IMR-90 (cell line): Measurements from ENCODE around the gene HPN. TPM values are rescaled to one million over a fixed set of nuclear protein-coding genes. Genes with fewer than 3 reads are reported as not detected.

Source experiments
- ATAC-seq: fragments of 200-7000 bp; cut with Tn5 transposase; 2 replicates; pipeline ENCODE4 v1.9.1; 2020; ENCODE audit warnings: low read depth, mild to moderate bottlenecking, moderate library complexity
- BruUV-seq: library from RNA; stranded (reverse); fragments of 400-500 nt; replicated peaks from 2 replicates; lab custom pipeline; 2021; lab: Mats Ljungman, UMichigan
- CTCF ChIA-PET: fragments of 300-600 bp; formaldehyde crosslinking; extraction: SDS; loops from one replicate; lab custom pipeline; 2021; ENCODE audit warnings: antibody characterized with exemption; lab: Yijun Ruan, JAX
- POLR2A ChIA-PET: fragments of 300-600 bp; sonication (Branson Sonifier 250); formaldehyde crosslinking; loops from one replicate; lab custom pipeline; 2022; ENCODE audit warnings: antibody characterized with exemption; ENCODE audit not compliant: unreplicated experiment; lab: Charles Lee
- DNase-seq: peaks from one replicate; pipeline ENCODE4 v3.0.0; 2013
- H2AFZ ChIP-seq: replicated peaks from 2 replicates; pipeline ENCODE3; 2013; ENCODE audit warnings: low read length, mild to moderate bottlenecking; ENCODE audit not compliant: poor library complexity
- H2AK5ac ChIP-seq: 2 replicates; pipeline ENCODE4 v1.6.1; 2013; ENCODE audit warnings: low read depth, low read length, inconsistent platforms
- H2AK9ac ChIP-seq: replicated peaks from 2 replicates; pipeline ENCODE3; 2013; ENCODE audit warnings: mild to moderate bottlenecking, low read depth, low read length, moderate library complexity; ENCODE audit not compliant: poor library complexity
- H2BK120ac ChIP-seq: 2 replicates; pipeline ENCODE4 v1.6.1; 2013; ENCODE audit warnings: low read depth, low read length, inconsistent platforms
- H2BK15ac ChIP-seq: 3 replicates; pipeline ENCODE4 v1.6.1; 2013; ENCODE audit warnings: low read depth, low read length, inconsistent platforms
- H2BK20ac ChIP-seq: 2 replicates; pipeline ENCODE4 v1.6.1; 2013; ENCODE audit warnings: low read depth, mild to moderate bottlenecking, inconsistent platforms, low read length, moderate library complexity
- H2BK5ac ChIP-seq: 2 replicates; pipeline ENCODE4 v1.6.1; 2013; ENCODE audit warnings: mild to moderate bottlenecking, low read depth, low read length, inconsistent platforms; ENCODE audit not compliant: poor library complexity, severe bottlenecking
- H3K14ac ChIP-seq: replicated peaks from 2 replicates; pipeline ENCODE4 v1.6.1; 2013; ENCODE audit warnings: low read depth, low read length, inconsistent platforms
- H3K18ac ChIP-seq: 2 replicates; pipeline ENCODE4 v1.6.1; 2013; ENCODE audit warnings: low read depth, low read length, control low read depth
- H3K23ac ChIP-seq: 2 replicates; pipeline ENCODE4 v1.6.1; 2013; ENCODE audit warnings: low read depth, low read length, inconsistent platforms
- H3K27ac ChIP-seq: 2 replicates; pipeline ENCODE4 v1.5.1; 2013; ENCODE audit warnings: mild to moderate bottlenecking, control low read depth, low read length; ENCODE audit not compliant: insufficient read depth
- H3K27me3 ChIP-seq: 2 replicates; pipeline ENCODE4 v1.6.1; 2013; ENCODE audit warnings: low read length; ENCODE audit not compliant: control insufficient read depth, insufficient read depth
- H3K36me3 ChIP-seq: 2 replicates; pipeline ENCODE4 v1.6.1; 2013; ENCODE audit warnings: low read length, mixed read lengths; ENCODE audit not compliant: control insufficient read depth, insufficient read depth
- H3K4ac ChIP-seq: 2 replicates; pipeline ENCODE4 v1.6.1; 2013; ENCODE audit warnings: low read depth, low read length, inconsistent platforms
- H3K4me1 ChIP-seq: 2 replicates; pipeline ENCODE4 v1.6.1; 2013; ENCODE audit warnings: low read length, mixed read lengths; ENCODE audit not compliant: control insufficient read depth, insufficient read depth
- H3K4me2 ChIP-seq: 2 replicates; pipeline ENCODE4 v1.6.1; 2013; ENCODE audit warnings: low read depth, mild to moderate bottlenecking, control low read depth, low read length, moderate library complexity
- H3K4me3 ChIP-seq: 2 replicates; pipeline ENCODE4 v1.5.1; 2013; ENCODE audit warnings: low read depth, mild to moderate bottlenecking, control low read depth, low read length, moderate library complexity; ENCODE audit not compliant: insufficient read depth
- H3K56ac ChIP-seq: 2 replicates; pipeline ENCODE4 v1.6.1; 2013; ENCODE audit warnings: low read length, inconsistent platforms; ENCODE audit not compliant: insufficient read depth; ENCODE audit errors: extremely low read depth
- H3K79me1 ChIP-seq, 2 experiments: 2 replicates each; pipeline ENCODE4 v1.6.1; 2013; ENCODE audit warnings: low read length in 2 of 2, inconsistent platforms in 1 of 2, low read depth in 1 of 2
- H3K9ac ChIP-seq: 2 replicates; pipeline ENCODE4 v1.6.1; 2013; ENCODE audit warnings: low read depth, low read length, control low read depth
- H3K9me1 ChIP-seq: 2 replicates; pipeline ENCODE4 v1.6.1; 2013; ENCODE audit warnings: low read length, inconsistent platforms; ENCODE audit not compliant: insufficient read depth
- H3K9me3 ChIP-seq: 2 replicates; pipeline ENCODE4 v1.6.1; 2013; ENCODE audit warnings: low read length; ENCODE audit not compliant: control insufficient read depth, insufficient read depth
- H4K20me1 ChIP-seq: 2 replicates; pipeline ENCODE4 v1.6.1; 2013; ENCODE audit warnings: low read length, inconsistent platforms; ENCODE audit not compliant: insufficient read depth
- H4K5ac ChIP-seq: 2 replicates; pipeline ENCODE4 v1.6.1; 2013; ENCODE audit warnings: mild to moderate bottlenecking, low read depth, low read length, control low read depth
- H4K8ac ChIP-seq, 2 experiments: 2 replicates each; pipeline ENCODE4 v1.6.1; 2013; ENCODE audit warnings: low read depth in 2 of 2, low read length in 2 of 2, control low read depth in 1 of 2, inconsistent platforms in 1 of 2
- H4K91ac ChIP-seq: 2 replicates; pipeline ENCODE4 v1.6.1; 2013; ENCODE audit warnings: low read depth, low read length, inconsistent platforms; ENCODE audit not compliant: insufficient read depth
- BHLHE40 ChIP-seq: fragments of 150-350 bp; IDR thresholded peaks from 2 replicates; pipeline ENCODE4 v1.6.1; 2016; ENCODE audit warnings: mild to moderate bottlenecking, low read depth, low read length
- CEBPB ChIP-seq: IDR thresholded peaks from 2 replicates; pipeline ENCODE4 v1.6.1; 2012; ENCODE audit warnings: low read depth, low read length, improper control_type of control experiment
- CHD1 ChIP-seq: IDR thresholded peaks from 2 replicates; pipeline ENCODE4 v1.6.1; 2012; ENCODE audit warnings: low read depth, low read length, improper control_type of control experiment
- FOS ChIP-seq: fragments of 150-350 bp; IDR thresholded peaks from 2 replicates; pipeline ENCODE4 v1.6.1; 2016; ENCODE audit warnings: low read depth, low read length
- MAZ ChIP-seq: IDR thresholded peaks from 2 replicates; pipeline ENCODE4 v1.6.1; 2012; ENCODE audit warnings: low read depth, mild to moderate bottlenecking, low read length, improper control_type of control experiment, moderate library complexity, borderline replicate concordance
- MXI1 ChIP-seq: IDR thresholded peaks from 2 replicates; pipeline ENCODE4 v1.6.1; 2012; ENCODE audit warnings: low read depth, mild to moderate bottlenecking, low read length, moderate library complexity, borderline replicate concordance
- NFE2L2 ChIP-seq: fragments of 150-350 bp; IDR thresholded peaks from 2 replicates; pipeline ENCODE4 v1.6.1; 2016; ENCODE audit warnings: low read depth, mild to moderate bottlenecking, low read length
- POLR2A ChIP-seq: IDR thresholded peaks from 2 replicates; pipeline ENCODE4 v1.6.1; 2012; ENCODE audit warnings: mild to moderate bottlenecking, low read depth, low read length
- RAD21 ChIP-seq: IDR thresholded peaks from 2 replicates; pipeline ENCODE4 v1.6.1; 2012; ENCODE audit warnings: low read length, improper control_type of control experiment
- RCOR1 ChIP-seq: IDR thresholded peaks from 2 replicates; pipeline ENCODE4 v1.6.1; 2012; ENCODE audit warnings: mild to moderate bottlenecking, low read length, improper control_type of control experiment; ENCODE audit not compliant: insufficient replicate concordance
- RFX5 ChIP-seq: IDR thresholded peaks from 2 replicates; pipeline ENCODE4 v1.8.0; 2012; ENCODE audit warnings: low read depth, mild to moderate bottlenecking, low read length, moderate library complexity
- SMC3 ChIP-seq: fragments of 150-350 bp; IDR thresholded peaks from 2 replicates; pipeline ENCODE4 v1.6.1; 2016; ENCODE audit warnings: low read depth, mild to moderate bottlenecking, antibody characterized with exemption, low read length, moderate library complexity
- WGBS, 2 experiments: methylation state at CpG; one replicate each; pipeline versions ENCODE4 v1.1.5 to v1.1.7; 2013; ENCODE audit warnings: missing lambda C conversion rate in 2 of 2; ENCODE audit not compliant: insufficient read length in 1 of 2; ENCODE audit errors: extremely low coverage in 2 of 2; 5-methylcytosine and 5-hydroxymethylcytosine counted together
- dilution Hi-C: fragments of 300-500 bp; cut with HindIII; formaldehyde crosslinking; loops from one replicate; pipeline ENCODE4 v1.14.3; 2018; ENCODE audit warnings: low sequenced_read_pairs; ENCODE audit not compliant: unreplicated experiment
- in situ Hi-C: fragments of 300-500 bp; cut with MboI; formaldehyde crosslinking; loops from 3 replicates; pipeline ENCODE4 v1.14.3; 2019; ENCODE audit warnings: low sequenced_read_pairs, inconsistent platforms, mixed read lengths
- intact Hi-C: fragments of 100-400 bp; cut with micrococcal nuclease; formaldehyde crosslinking; loops from 2 replicates; pipeline ENCODE4 v1.10.0; 2022
- polyA plus RNA-seq, 3 experiments: library from polyadenylated mRNA; depleted of rRNA; stranded (reverse); fragments of >200 nt; gene quantifications; 2 replicates each; pipeline ENCODE4 v1.2.3, GENCODE V29; 2012; ENCODE audit warnings: low replicate concordance in 1 of 3
- total RNA-seq: library from RNA; depleted of rRNA; stranded (reverse); fragments of >200 nt; gene quantifications from 2 replicates; pipeline ENCODE4 v1.2.3, GENCODE V29; 2012
- TF ChIP-seq, protein P1 (sequence below): conservative IDR thresholded peaks from 2 replicates; pipeline ENCODE4 v1.5.1; 2012; ENCODE audit warnings: mild to moderate bottlenecking, low read depth, low read length, improper control_type of control experiment
- TF ChIP-seq, protein P2 (sequence below): fragments of 150-350 bp; IDR thresholded peaks from 2 replicates; pipeline ENCODE4 v1.6.1; 2017; ENCODE audit warnings: mild to moderate bottlenecking, antibody characterized with exemption, low read length, low read depth
- TF ChIP-seq, protein P3 (sequence below): fragments of 150-350 bp; IDR thresholded peaks from 2 replicates; pipeline ENCODE4 v1.6.1; 2016; ENCODE audit warnings: low read depth, mild to moderate bottlenecking, low read length, moderate library complexity, borderline replicate concordance

Gene HPN
- total and polyA plus RNA-seq, 2 of the 4 experiments (the other 2 are of a cell fraction): not detected

DNA sequence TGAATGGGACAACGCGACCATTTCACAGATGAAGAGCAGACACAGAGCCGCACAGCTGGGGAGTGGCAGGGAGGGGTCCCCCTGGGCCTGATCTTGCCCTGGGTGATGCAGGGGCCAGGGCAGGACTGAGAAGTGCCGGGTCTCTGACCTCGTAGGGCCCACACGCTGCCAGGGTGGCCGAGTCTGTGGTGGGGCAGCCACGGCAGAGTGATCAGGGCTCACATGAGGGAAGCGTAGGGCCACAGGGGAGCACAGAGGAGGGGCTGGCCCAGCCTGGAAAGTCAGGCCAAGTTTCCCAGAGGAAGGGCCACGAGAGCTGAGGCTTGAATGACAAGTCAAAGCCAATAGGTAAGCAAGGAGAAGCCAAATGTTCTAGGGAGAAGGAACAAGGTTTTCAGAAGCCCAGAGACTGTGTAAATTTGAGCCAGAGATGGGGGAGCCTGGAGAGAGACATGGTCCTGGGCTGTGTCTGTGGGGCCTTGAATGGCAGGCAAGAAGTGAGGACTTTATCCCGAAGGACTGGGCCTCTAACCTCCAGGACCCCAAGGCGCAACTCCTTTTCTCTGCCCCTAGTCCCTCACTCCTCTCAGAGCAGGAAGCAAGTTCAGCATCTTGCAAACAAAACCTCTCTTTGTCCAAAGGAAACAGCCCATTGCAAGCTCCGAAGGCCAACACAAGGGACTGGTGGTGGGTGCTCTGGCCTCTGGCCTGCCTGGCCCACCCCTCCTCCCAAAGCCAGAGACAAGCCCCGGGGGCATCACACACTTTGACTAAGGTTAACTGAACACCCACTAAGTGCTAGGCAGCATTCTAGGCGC is 42.4 kb downstream of the HPN start:
- no peak overlapping the region for H3K56ac ChIP-seq
- no peaks in the 10 kb centered on the region; the same call in 1 of the 2 replicates for H3K9me3 ChIP-seq
- DNase-seq (no peak), ATAC-seq (no peak)
- H2BK20ac ChIP-seq: no peak overlapping the region
- no peak overlapping the region for H2BK120ac ChIP-seq
- peaks cover 3% of the 10 kb centered on the region for H3K4me1 ChIP-seq
- H4K91ac ChIP-seq: no peak overlapping the region
- H2AK9ac ChIP-seq: no peak overlapping the region
- in situ Hi-C loops (no loop called here), dilution Hi-C loops (no loop called here), intact Hi-C loops (no loop called here)
- ChIA-PET POLR2A (no interaction called here), CTCF (no interaction called here)
- no peaks in the 10 kb centered on the region for H3K79me1 ChIP-seq
- H2AK5ac ChIP-seq: no peak overlapping the region
- H2BK5ac ChIP-seq: no peak overlapping the region
- H3K4ac ChIP-seq: no peak overlapping the region
- peaks cover 5% of the 10 kb centered on the region; the same call in 1 of the 2 replicates for H3K27me3 ChIP-seq
- no peak overlapping the region for H3K18ac ChIP-seq
- 67% methylated on average over 8 of the region's 15 CpGs; no CpG with 5 or more reads in 1 of the 2 experiments for WGBS, 2 experiments
- H3K9ac ChIP-seq: no peak overlapping the region
- no TSS peak for BruUV-seq
- H3K4me2 ChIP-seq: no peak overlapping the region
- peaks cover 7% of the 10 kb centered on the region for H3K9me1 ChIP-seq
- no peak overlapping the region for H3K27ac ChIP-seq
- H3K36me3 ChIP-seq: no peaks in the 10 kb centered on the region
- no peak overlapping the region for H3K14ac ChIP-seq
- H3K23ac ChIP-seq: no peak overlapping the region
- no peak overlapping the region for H2AFZ ChIP-seq
- no peak overlapping the region for H4K8ac ChIP-seq
- no peak overlapping the region for H2BK15ac ChIP-seq
- no peak overlapping the region for H3K4me3 ChIP-seq
- no peaks in the 10 kb centered on the region for H4K20me1 ChIP-seq
- no peak overlapping the region for H4K5ac ChIP-seq
- TF ChIP-seq BHLHE40 (no peak), MAZ (no peak), RCOR1 (no peak), CEBPB (no peak), POLR2A (no peak), MXI1 (no peak), SMC3 (no peak), RAD21 (no peak), NFE2L2 (no peak), CHD1 (no peak), RFX5 (no peak), FOS (no peak)
- TF ChIP-seq, protein P1, sequence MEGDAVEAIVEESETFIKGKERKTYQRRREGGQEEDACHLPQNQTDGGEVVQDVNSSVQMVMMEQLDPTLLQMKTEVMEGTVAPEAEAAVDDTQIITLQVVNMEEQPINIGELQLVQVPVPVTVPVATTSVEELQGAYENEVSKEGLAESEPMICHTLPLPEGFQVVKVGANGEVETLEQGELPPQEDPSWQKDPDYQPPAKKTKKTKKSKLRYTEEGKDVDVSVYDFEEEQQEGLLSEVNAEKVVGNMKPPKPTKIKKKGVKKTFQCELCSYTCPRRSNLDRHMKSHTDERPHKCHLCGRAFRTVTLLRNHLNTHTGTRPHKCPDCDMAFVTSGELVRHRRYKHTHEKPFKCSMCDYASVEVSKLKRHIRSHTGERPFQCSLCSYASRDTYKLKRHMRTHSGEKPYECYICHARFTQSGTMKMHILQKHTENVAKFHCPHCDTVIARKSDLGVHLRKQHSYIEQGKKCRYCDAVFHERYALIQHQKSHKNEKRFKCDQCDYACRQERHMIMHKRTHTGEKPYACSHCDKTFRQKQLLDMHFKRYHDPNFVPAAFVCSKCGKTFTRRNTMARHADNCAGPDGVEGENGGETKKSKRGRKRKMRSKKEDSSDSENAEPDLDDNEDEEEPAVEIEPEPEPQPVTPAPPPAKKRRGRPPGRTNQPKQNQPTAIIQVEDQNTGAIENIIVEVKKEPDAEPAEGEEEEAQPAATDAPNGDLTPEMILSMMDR: no peak
- TF ChIP-seq, protein P2, sequence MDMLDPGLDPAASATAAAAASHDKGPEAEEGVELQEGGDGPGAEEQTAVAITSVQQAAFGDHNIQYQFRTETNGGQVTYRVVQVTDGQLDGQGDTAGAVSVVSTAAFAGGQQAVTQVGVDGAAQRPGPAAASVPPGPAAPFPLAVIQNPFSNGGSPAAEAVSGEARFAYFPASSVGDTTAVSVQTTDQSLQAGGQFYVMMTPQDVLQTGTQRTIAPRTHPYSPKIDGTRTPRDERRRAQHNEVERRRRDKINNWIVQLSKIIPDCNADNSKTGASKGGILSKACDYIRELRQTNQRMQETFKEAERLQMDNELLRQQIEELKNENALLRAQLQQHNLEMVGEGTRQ: no peak
- TF ChIP-seq, protein P3, sequence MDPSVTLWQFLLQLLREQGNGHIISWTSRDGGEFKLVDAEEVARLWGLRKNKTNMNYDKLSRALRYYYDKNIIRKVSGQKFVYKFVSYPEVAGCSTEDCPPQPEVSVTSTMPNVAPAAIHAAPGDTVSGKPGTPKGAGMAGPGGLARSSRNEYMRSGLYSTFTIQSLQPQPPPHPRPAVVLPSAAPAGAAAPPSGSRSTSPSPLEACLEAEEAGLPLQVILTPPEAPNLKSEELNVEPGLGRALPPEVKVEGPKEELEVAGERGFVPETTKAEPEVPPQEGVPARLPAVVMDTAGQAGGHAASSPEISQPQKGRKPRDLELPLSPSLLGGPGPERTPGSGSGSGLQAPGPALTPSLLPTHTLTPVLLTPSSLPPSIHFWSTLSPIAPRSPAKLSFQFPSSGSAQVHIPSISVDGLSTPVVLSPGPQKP: no peak
